Panc1 (cell line): ENCODE data around the gene GNB1. TPM values are rescaled to one million over a fixed set of nuclear protein-coding genes. Genes with fewer than 3 reads are reported as not detected.

Source experiments
- ATAC-seq: fragments of 200-7000 bp; cut with Tn5 transposase; 2 replicates; pipeline ENCODE4 v1.9.1; 2020; ENCODE audit warnings: mild to moderate bottlenecking, moderate library complexity
- BruUV-seq: library from RNA; stranded (reverse); fragments of 400-500 nt; replicated peaks from 2 replicates; lab custom pipeline; 2021; lab: Mats Ljungman, UMichigan
- CTCF ChIA-PET: fragments of 300-600 bp; sonication (Branson Sonifier 250); formaldehyde crosslinking; loops from one replicate; lab custom pipeline; 2022; ENCODE audit warnings: antibody characterized with exemption; lab: Charles Lee
- POLR2A ChIA-PET: fragments of 300-600 bp; sonication (Branson Sonifier 250); formaldehyde crosslinking; loops from one replicate; lab custom pipeline; 2022; ENCODE audit warnings: antibody characterized with exemption; lab: Charles Lee
- DNase-seq: peaks from one replicate; pipeline ENCODE4 v3.0.0-alpha.2; 2010; ENCODE audit warnings: low read depth, low spot score
- H3K27ac ChIP-seq: 2 replicates; pipeline ENCODE4 v1.5.1; 2011; ENCODE audit warnings: mild to moderate bottlenecking, low read length, inconsistent platforms
- H3K27me3 ChIP-seq: fragments of 200-500 bp; sonication (Bioruptor generic); 2 replicates; pipeline ENCODE4 v1.6.0; 2014; ENCODE audit warnings: low read length, inconsistent platforms; ENCODE audit not compliant: control insufficient read depth, insufficient read depth
- H3K36me3 ChIP-seq: fragments of 200-500 bp; sonication (Bioruptor generic); 2 replicates; pipeline ENCODE4 v1.5.1; 2014; ENCODE audit warnings: inconsistent platforms, mild to moderate bottlenecking, low read length, moderate library complexity; ENCODE audit not compliant: control insufficient read depth, insufficient read depth
- H3K4me1 ChIP-seq: 2 replicates; pipeline ENCODE4 v1.5.1; 2011; ENCODE audit warnings: inconsistent platforms, mild to moderate bottlenecking, low read length, moderate library complexity; ENCODE audit not compliant: control insufficient read depth, insufficient read depth
- H3K4me3 ChIP-seq, 2 experiments: 2 replicates each; pipeline ENCODE4 v1.5.1; 2011 to 2012; ENCODE audit warnings: low read depth in 2 of 2, low read length in 2 of 2, mild to moderate bottlenecking in 2 of 2, inconsistent platforms in 1 of 2, moderate library complexity in 1 of 2
- H3K9me3 ChIP-seq: fragments of 200-500 bp; sonication (Bioruptor generic); 2 replicates; pipeline ENCODE4 v1.5.1; 2014; ENCODE audit warnings: low read depth, mild to moderate bottlenecking, inconsistent platforms, low read length, moderate library complexity; ENCODE audit not compliant: control insufficient read depth, insufficient read depth
- CTCF ChIP-seq: fragments of 450-650 bp; IDR thresholded peaks from 2 replicates; pipeline ENCODE4 v1.5.1; 2017; ENCODE audit warnings: mild to moderate bottlenecking
- POLR2AphosphoS5 ChIP-seq: IDR thresholded peaks from 2 replicates; pipeline ENCODE4 v1.6.1; 2012; ENCODE audit warnings: mild to moderate bottlenecking, low read depth, low read length, moderate library complexity
- REST ChIP-seq, 2 experiments: IDR thresholded peaks; 2 replicates each; pipeline ENCODE4 v1.6.1; 2011 to 2012; ENCODE audit warnings: low read depth in 2 of 2, control low read depth in 1 of 2, low read length in 1 of 2, mild to moderate bottlenecking in 1 of 2, moderate library complexity in 1 of 2; ENCODE audit not compliant: insufficient read depth in 1 of 2
- SIN3A ChIP-seq: IDR thresholded peaks from 2 replicates; pipeline ENCODE4 v1.6.1; 2012; ENCODE audit warnings: low read depth, mild to moderate bottlenecking, low read length, moderate library complexity, borderline replicate concordance; ENCODE audit not compliant: insufficient read depth
- TCF7L2 ChIP-seq: IDR thresholded peaks from 2 replicates; pipeline ENCODE4 v1.6.1; 2011; ENCODE audit warnings: mild to moderate bottlenecking, low read depth, low read length, inconsistent platforms
- in situ Hi-C: cut with HindIII; loops from 2 replicates; pipeline ENCODE4 v1.10.0; 2016; ENCODE audit warnings: low sequenced_read_pairs, low pct_unique_long_range_greater_than_20kb
- intact Hi-C: fragments of 100-400 bp; cut with micrococcal nuclease; formaldehyde crosslinking; loops from one replicate; pipeline ENCODE4 v1.10.0; 2022; ENCODE audit not compliant: unreplicated experiment
- total RNA-seq: library from RNA; stranded (reverse); gene quantifications from one replicate; pipeline ENCODE4 v1.2.1, GENCODE V29; 2021; ENCODE audit not compliant: unreplicated experiment

GNB1 gene
- total RNA-seq, 1 experiment from 2014 or later = 499 TPM

GRCh38 chr1:1874901-1875300, 16.0 kb downstream of the GNB1 start:
- H3K36me3 ChIP-seq = no peaks in the 10 kb centered on the region
- DNase-seq (no peak), ATAC-seq (no peak)
- ChIA-PET POLR2A (no interaction called here), CTCF (no interaction called here)
- no TSS peak for BruUV-seq
- in situ Hi-C loops = no loop called here
- peaks cover 9% of the 10 kb centered on the region for H3K4me1 ChIP-seq
- no peak for TF ChIP-seq TCF7L2
- TF ChIP-seq CTCF = no peak
- no peak for TF ChIP-seq POLR2AphosphoS5
- no peak for TF ChIP-seq SIN3A
- no peak for TF ChIP-seq REST (IDR thresholded peaks at IDR 0.05; ENCODE audit: insufficient read depth in 1 of 2, low read depth in 2 of 2, low read length in 1 of 2)
- H3K4me3 ChIP-seq = no peak overlapping the region
- H3K9me3 ChIP-seq = no peaks in the 10 kb centered on the region
- intact Hi-C loops = no loop called here
- H3K27me3 ChIP-seq = no peaks in the 10 kb centered on the region
- no peak overlapping the region for H3K27ac ChIP-seq

GRCh38 chr1:1873186-1873585, 17.7 kb downstream of the GNB1 start:
- ChIA-PET POLR2A (no interaction called here), CTCF (no interaction called here)
- BruUV-seq = no TSS peak
- H3K4me3 ChIP-seq = no peak overlapping the region
- no peaks in the 10 kb centered on the region for H3K9me3 ChIP-seq
- no peaks in the 10 kb centered on the region for H3K36me3 ChIP-seq
- no peak for ATAC-seq
- H3K27ac ChIP-seq = no peak overlapping the region
- no peaks in the 10 kb centered on the region for H3K27me3 ChIP-seq
- H3K4me1 ChIP-seq = peaks cover 9% of the 10 kb centered on the region
- no peak for DNase-seq
- intact Hi-C loops = no loop called here
- in situ Hi-C loops = no loop called here
- TF ChIP-seq POLR2AphosphoS5 (no peak), SIN3A (no peak), REST (IDR thresholded peaks at IDR 0.05; ENCODE audit: insufficient read depth in 1 of 2, low read depth in 2 of 2, low read length in 1 of 2) (no peak), TCF7L2 (no peak)
